DOHH2 (cell line): ENCODE results near the gene DLGAP3.

Experiments
- H3F3A ChIP-seq: fragments of 200-600 bp; sonication (generic), shearing (Covaris generic); 2 replicates; pipeline ENCODE4 v1.6.0; 2016; ENCODE audit warnings: antibody characterized with exemption, mild to moderate bottlenecking; ENCODE audit not compliant: control insufficient read depth, insufficient read depth
- H3K27ac ChIP-seq: fragments of 200-600 bp; sonication (generic); 2 replicates; pipeline ENCODE4 v1.5.1; 2014; ENCODE audit warnings: low read depth, mild to moderate bottlenecking, low read length, moderate library complexity
- H3K27me3 ChIP-seq: fragments of 200-600 bp; sonication (generic); 2 replicates; pipeline ENCODE4 v1.6.1; 2014; ENCODE audit warnings: mild to moderate bottlenecking, low read length, mixed read lengths; ENCODE audit not compliant: control insufficient read depth
- H3K36me3 ChIP-seq: fragments of 200-600 bp; sonication (generic); 2 replicates; pipeline ENCODE4 v1.6.1; 2014; ENCODE audit warnings: mild to moderate bottlenecking, low read length, moderate library complexity, mixed read lengths; ENCODE audit not compliant: control insufficient read depth
- H3K4me1 ChIP-seq: fragments of 200-600 bp; sonication (generic); 2 replicates; pipeline ENCODE4 v1.6.1; 2014; ENCODE audit warnings: mild to moderate bottlenecking, low read length, mixed read lengths; ENCODE audit not compliant: control insufficient read depth
- H3K4me2 ChIP-seq: fragments of 200-600 bp; sonication (generic); 2 replicates; pipeline ENCODE4 v1.6.0; 2014; ENCODE audit warnings: mild to moderate bottlenecking, low read length, moderate library complexity
- H3K4me3 ChIP-seq: fragments of 200-600 bp; sonication (generic); 2 replicates; pipeline ENCODE4 v1.5.1; 2014; ENCODE audit warnings: mild to moderate bottlenecking, low read length, mixed read lengths
- H3K79me2 ChIP-seq: fragments of 200-600 bp; sonication (generic); 2 replicates; pipeline ENCODE4 v1.6.1; 2014; ENCODE audit warnings: mild to moderate bottlenecking, low read length, mixed read lengths; ENCODE audit not compliant: control insufficient read depth
- H3K9me2 ChIP-seq: fragments of 200-600 bp; sonication (generic); replicated peaks from 2 replicates; pipeline ENCODE4 v1.6.1; 2014; ENCODE audit warnings: mild to moderate bottlenecking, low read length, mixed read lengths; ENCODE audit not compliant: control insufficient read depth
- H3K9me3 ChIP-seq: fragments of 200-600 bp; sonication (generic); 2 replicates; pipeline ENCODE4 v1.6.1; 2014; ENCODE audit warnings: antibody characterized with exemption, low read length, mixed read lengths; ENCODE audit not compliant: control insufficient read depth, insufficient read depth
- H4K20me1 ChIP-seq: fragments of 200-600 bp; sonication (generic); 2 replicates; pipeline ENCODE4 v1.6.0; 2014; ENCODE audit warnings: low read depth, mild to moderate bottlenecking, antibody characterized with exemption, low read length, moderate library complexity; ENCODE audit not compliant: control insufficient read depth, insufficient read depth
- CTCF ChIP-seq: fragments of 200-600 bp; sonication (generic); IDR thresholded peaks from one replicate; pipeline ENCODE4 v1.5.1; 2014; ENCODE audit warnings: antibody characterized with exemption, mild to moderate bottlenecking, low read depth, low read length; ENCODE audit not compliant: poor library complexity, severe bottlenecking
- EZH2phosphoT487 ChIP-seq: fragments of 200-600 bp; sonication (generic); IDR thresholded peaks from 2 replicates; pipeline ENCODE4 v1.6.1; 2017; ENCODE audit warnings: borderline replicate concordance, mild to moderate bottlenecking, antibody characterized with exemption, low read length, moderate library complexity, mixed read lengths

Gene DLGAP3

GRCh38 chr1:34918977-34919561 lies 10.4 kb downstream of the DLGAP3 start:
- peaks cover 11% of the 10 kb centered on the region; the same call in 1 of the 2 replicates for H3K27me3 ChIP-seq
- H3F3A ChIP-seq = no peaks in the 10 kb centered on the region
- H3K9me3 ChIP-seq = no peaks in the 10 kb centered on the region
- H3K27ac ChIP-seq = no peak overlapping the region
- no peaks in the 10 kb centered on the region for H3K36me3 ChIP-seq
- no peaks in the 10 kb centered on the region for H4K20me1 ChIP-seq
- H3K4me3 ChIP-seq = no peak overlapping the region
- H3K4me1 ChIP-seq = peaks cover 10% of the 10 kb centered on the region
- no peaks in the 10 kb centered on the region for H3K9me2 ChIP-seq
- H3K79me2 ChIP-seq = no peaks in the 10 kb centered on the region
- TF ChIP-seq EZH2phosphoT487 (no peak), CTCF (peak; percentile 21)
- H3K4me2 ChIP-seq = peak overlapping the region; percentile 26; the same call in 1 of the 2 replicates

- H3K4me3 ChIP-seq = no peak overlapping the region
- H3F3A ChIP-seq = no peaks in the 10 kb centered on the region
- H3K9me2 ChIP-seq = no peaks in the 10 kb centered on the region
- no peaks in the 10 kb centered on the region for H3K9me3 ChIP-seq
- no peaks in the 10 kb centered on the region for H4K20me1 ChIP-seq
- peaks cover 5% of the 10 kb centered on the region; the same call in 1 of the 2 replicates for H3K27me3 ChIP-seq
- no peak overlapping the region for H3K27ac ChIP-seq
- H3K79me2 ChIP-seq = no peaks in the 10 kb centered on the region
- TF ChIP-seq CTCF (no peak), EZH2phosphoT487 (no peak)
- H3K4me1 ChIP-seq = peaks cover 10% of the 10 kb centered on the region
- H3K36me3 ChIP-seq = no peaks in the 10 kb centered on the region
- peak overlapping the region; percentile 26; the same call in 1 of the 2 replicates for H3K4me2 ChIP-seq
These were observed 11.0 kb downstream of the DLGAP3 start for GRCh38 chr1:34918386-34918976.

GRCh38 chr1:34917017-34917416 lies 12.4 kb downstream of the DLGAP3 start:
- Histone ChIP-seq H3K4me3 (no peak overlapping the region), H3K4me2 (no peak overlapping the region), H4K20me1 (no peaks in the 10 kb centered on the region), H3K27me3 (peaks cover 5% of the 10 kb centered on the region; the same call in 1 of the 2 replicates), H3K27ac (no peak overlapping the region), H3K4me1 (peaks cover 10% of the 10 kb centered on the region), H3K9me2 (no peaks in the 10 kb centered on the region), H3K36me3 (no peaks in the 10 kb centered on the region), H3K9me3 (no peaks in the 10 kb centered on the region), H3K79me2 (no peaks in the 10 kb centered on the region), H3F3A (no peaks in the 10 kb centered on the region)
- TF ChIP-seq CTCF = no peak
- TF ChIP-seq EZH2phosphoT487 = no peak
